ENCODE measurements around the gene KCNQ1.

DNA sequence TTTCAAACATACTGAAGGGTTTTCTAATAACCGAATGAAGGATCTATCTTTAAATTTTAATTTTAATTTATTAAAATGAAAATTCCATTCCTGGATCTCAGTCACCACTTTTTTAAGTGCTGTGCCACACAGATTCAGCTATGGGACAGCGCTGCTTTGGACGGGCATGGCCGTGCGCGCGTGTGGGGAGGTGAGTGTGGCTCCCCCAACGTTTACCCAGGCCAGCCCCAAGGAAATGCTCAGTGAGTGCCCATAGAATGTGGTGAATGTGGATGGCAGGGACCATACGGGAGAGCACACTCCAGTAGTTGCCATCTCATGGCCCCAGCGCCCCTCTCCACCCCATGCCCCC is 343.0 kb downstream of the KCNQ1 start:
- TF ChIP-seq RAD21 (IDR thresholded peaks at IDR 0.05; ENCODE audit: low read length): no peak
- no peak for TF ChIP-seq GABPA (IDR thresholded peaks at IDR 0.05; ENCODE audit: low read depth)
- TF ChIP-seq CTCF (IDR thresholded peaks at IDR 0.05): no peak
- TF ChIP-seq RCOR1 (IDR thresholded peaks at IDR 0.05; ENCODE audit: low read length): no peak
- TF ChIP-seq EP300 (IDR thresholded peaks at IDR 0.05; ENCODE audit: borderline replicate concordance in 1 of 2, low read depth in 1 of 2, low read length in 1 of 2): no peak
- no peak for TF ChIP-seq MXI1 (IDR thresholded peaks at IDR 0.05; ENCODE audit: low read depth, low read length)
- TF ChIP-seq POLR2AphosphoS5 (IDR thresholded peaks at IDR 0.05; ENCODE audit: low read depth, low read length): no peak
- TF ChIP-seq ELF1 (IDR thresholded peaks at IDR 0.05): no peak
- TF ChIP-seq NFIC (IDR thresholded peaks at IDR 0.05; ENCODE audit: borderline replicate concordance): no peak
- TF ChIP-seq TAF1 (IDR thresholded peaks at IDR 0.05; ENCODE audit: borderline replicate concordance, low read depth, low read length): no peak
- no peak for TF ChIP-seq NRF1 (IDR thresholded peaks at IDR 0.05; ENCODE audit: low read depth, low read length)
- TF ChIP-seq, protein P1, sequence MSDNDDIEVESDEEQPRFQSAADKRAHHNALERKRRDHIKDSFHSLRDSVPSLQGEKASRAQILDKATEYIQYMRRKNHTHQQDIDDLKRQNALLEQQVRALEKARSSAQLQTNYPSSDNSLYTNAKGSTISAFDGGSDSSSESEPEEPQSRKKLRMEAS (IDR thresholded peaks at IDR 0.05; ENCODE audit: low read depth): no peak
- no peak for TF ChIP-seq EZH2phosphoT487 (IDR thresholded peaks at IDR 0.05; ENCODE audit: borderline replicate concordance, low read depth)
- TF ChIP-seq RXRA (IDR thresholded peaks at IDR 0.05; ENCODE audit: borderline replicate concordance, low read depth): no peak

Data from SK-N-SH (cell line).